SU-DHL-6 (cell line): ENCODE results near the gene INMT.

ENCODE experiments used
- H2AFZ ChIP-seq: fragments of 200-600 bp; sonication (generic); 2 replicates; pipeline ENCODE4 v1.6.1; 2014; ENCODE audit warnings: low read depth, mild to moderate bottlenecking, moderate library complexity, mixed read lengths, antibody characterized with exemption, low read length; ENCODE audit not compliant: severe bottlenecking
- H3F3A ChIP-seq: fragments of 200-600 bp; shearing (Covaris generic); 2 replicates; pipeline ENCODE4 v1.6.0; 2016; ENCODE audit warnings: antibody characterized with exemption, mild to moderate bottlenecking; ENCODE audit not compliant: insufficient read depth
- H3K27ac ChIP-seq: fragments of 200-600 bp; sonication (generic); 2 replicates; pipeline ENCODE4 v1.5.1; 2016; ENCODE audit warnings: low read depth, mild to moderate bottlenecking, low read length, moderate library complexity, mixed read lengths
- H3K27me3 ChIP-seq: fragments of 200-600 bp; sonication (generic), shearing (Covaris generic); 2 replicates; pipeline ENCODE4 v1.6.0; 2014; ENCODE audit warnings: mild to moderate bottlenecking, low read length
- H3K36me3 ChIP-seq: fragments of 200-600 bp; sonication (generic); 2 replicates; pipeline ENCODE4 v1.6.1; 2014; ENCODE audit warnings: mild to moderate bottlenecking, low read length, mixed read lengths
- H3K4me2 ChIP-seq: fragments of 300-600, 200-600 bp; shearing (Covaris generic), sonication (generic); 2 replicates; pipeline ENCODE4 v1.6.0; 2014; ENCODE audit warnings: low read length, low read depth, mild to moderate bottlenecking; ENCODE audit not compliant: poor library complexity, severe bottlenecking
- H3K4me3 ChIP-seq: fragments of 200-600 bp; sonication (generic); 2 replicates; pipeline ENCODE4 v1.5.1; 2014; ENCODE audit warnings: antibody characterized with exemption, low read length, mild to moderate bottlenecking, mixed read lengths; ENCODE audit not compliant: insufficient read depth, poor library complexity, severe bottlenecking
- H3K79me2 ChIP-seq: fragments of 200-600 bp; sonication (generic); 2 replicates; pipeline ENCODE4 v1.6.1; 2014; ENCODE audit warnings: mild to moderate bottlenecking, low read length, moderate library complexity; ENCODE audit not compliant: insufficient read depth
- H3K9ac ChIP-seq: fragments of 200-600 bp; sonication (generic); 2 replicates; pipeline ENCODE4 v1.7.0; 2014; ENCODE audit warnings: mild to moderate bottlenecking, low read length
- H3K9me2 ChIP-seq: fragments of 200-600 bp; sonication (generic); replicated peaks from 2 replicates; pipeline ENCODE4 v1.6.1; 2014; ENCODE audit warnings: low read length; ENCODE audit not compliant: insufficient read depth
- H3K9me3 ChIP-seq: fragments of 200-600 bp; sonication (generic); 2 replicates; pipeline ENCODE4 v1.6.1; 2014; ENCODE audit warnings: low read length, mixed read lengths; ENCODE audit not compliant: insufficient read depth
- H4K20me1 ChIP-seq: fragments of 200-600 bp; sonication (generic); 2 replicates; pipeline ENCODE4 v1.6.1; 2014; ENCODE audit warnings: low read depth, mild to moderate bottlenecking, antibody characterized with exemption, low read length, moderate library complexity, mixed read lengths
- EZH2phosphoT487 ChIP-seq: fragments of 200-600 bp; sonication (generic), shearing (Covaris generic); conservative IDR thresholded peaks from 2 replicates; pipeline ENCODE4 v1.6.1; 2018; ENCODE audit warnings: mild to moderate bottlenecking, antibody characterized with exemption, low read length, moderate library complexity, mixed read lengths
- TF ChIP-seq, protein P1 (sequence below): fragments of 200-600 bp; sonication (generic); IDR thresholded peaks from one replicate; pipeline ENCODE4 v1.5.1; 2017; ENCODE audit warnings: antibody characterized with exemption, mild to moderate bottlenecking, low read length, moderate library complexity; ENCODE audit not compliant: insufficient read depth, poor library complexity, severe bottlenecking

Gene INMT

DNA sequence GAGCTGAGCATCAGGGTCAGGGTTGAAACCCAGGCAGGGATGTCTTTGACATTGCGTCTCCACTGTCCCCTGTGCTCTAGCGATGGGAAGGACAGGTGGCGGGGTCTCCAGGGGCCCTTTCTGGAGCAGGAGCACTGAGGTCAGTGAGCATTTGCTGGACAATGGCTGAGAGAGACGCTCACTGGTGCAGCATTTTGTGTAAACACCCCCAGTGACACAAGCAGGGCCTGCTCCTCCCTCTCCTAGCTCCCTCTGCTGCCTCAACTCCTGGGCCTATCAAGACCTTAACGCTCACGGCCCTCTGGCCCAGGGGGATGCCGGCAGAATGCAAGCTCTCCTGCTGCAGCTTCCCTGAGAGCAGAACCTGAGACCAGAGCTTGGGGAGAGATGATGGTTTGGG, 17.4 kb upstream of the INMT start:
- no peak for TF ChIP-seq EZH2phosphoT487
- TF ChIP-seq, protein P1, sequence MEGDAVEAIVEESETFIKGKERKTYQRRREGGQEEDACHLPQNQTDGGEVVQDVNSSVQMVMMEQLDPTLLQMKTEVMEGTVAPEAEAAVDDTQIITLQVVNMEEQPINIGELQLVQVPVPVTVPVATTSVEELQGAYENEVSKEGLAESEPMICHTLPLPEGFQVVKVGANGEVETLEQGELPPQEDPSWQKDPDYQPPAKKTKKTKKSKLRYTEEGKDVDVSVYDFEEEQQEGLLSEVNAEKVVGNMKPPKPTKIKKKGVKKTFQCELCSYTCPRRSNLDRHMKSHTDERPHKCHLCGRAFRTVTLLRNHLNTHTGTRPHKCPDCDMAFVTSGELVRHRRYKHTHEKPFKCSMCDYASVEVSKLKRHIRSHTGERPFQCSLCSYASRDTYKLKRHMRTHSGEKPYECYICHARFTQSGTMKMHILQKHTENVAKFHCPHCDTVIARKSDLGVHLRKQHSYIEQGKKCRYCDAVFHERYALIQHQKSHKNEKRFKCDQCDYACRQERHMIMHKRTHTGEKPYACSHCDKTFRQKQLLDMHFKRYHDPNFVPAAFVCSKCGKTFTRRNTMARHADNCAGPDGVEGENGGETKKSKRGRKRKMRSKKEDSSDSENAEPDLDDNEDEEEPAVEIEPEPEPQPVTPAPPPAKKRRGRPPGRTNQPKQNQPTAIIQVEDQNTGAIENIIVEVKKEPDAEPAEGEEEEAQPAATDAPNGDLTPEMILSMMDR, result no peak
- Histone ChIP-seq H3F3A (no peaks in the 10 kb centered on the region), H3K4me2 (no peak overlapping the region), H3K27ac (no peak overlapping the region), H3K4me3 (no peak overlapping the region), H3K27me3 (no peaks in the 10 kb centered on the region), H3K9me2 (no peaks in the 10 kb centered on the region), H3K9me3 (no peaks in the 10 kb centered on the region), H3K36me3 (no peaks in the 10 kb centered on the region), H3K9ac (no peak overlapping the region), H2AFZ (no peak overlapping the region), H3K79me2 (no peaks in the 10 kb centered on the region), H4K20me1 (no peaks in the 10 kb centered on the region)

DNA sequence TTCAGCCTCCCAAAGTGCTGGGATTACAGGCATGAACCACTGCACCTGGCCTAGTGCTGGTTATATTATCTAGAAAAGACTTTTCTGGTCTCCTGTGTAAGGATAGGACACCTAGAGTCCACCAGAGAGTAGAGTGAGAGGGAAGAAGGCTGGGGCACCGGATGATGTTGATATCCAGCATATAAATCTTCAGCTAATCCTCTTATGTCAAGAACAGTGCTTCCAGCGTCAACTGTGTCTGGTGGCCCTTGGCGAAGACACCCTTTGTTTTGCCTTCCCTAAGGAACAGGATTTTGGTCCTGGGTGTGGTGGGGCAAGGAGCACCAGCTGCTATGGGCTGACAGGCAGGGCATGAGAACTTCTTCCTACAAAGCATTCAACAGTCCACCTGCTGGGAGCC, 16.3 kb upstream of the INMT start:
- no peaks in the 10 kb centered on the region for H3K9me2 ChIP-seq
- no peaks in the 10 kb centered on the region for H3K27me3 ChIP-seq
- TF ChIP-seq, protein P1, result no peak
- TF ChIP-seq EZH2phosphoT487, result no peak

DNA sequence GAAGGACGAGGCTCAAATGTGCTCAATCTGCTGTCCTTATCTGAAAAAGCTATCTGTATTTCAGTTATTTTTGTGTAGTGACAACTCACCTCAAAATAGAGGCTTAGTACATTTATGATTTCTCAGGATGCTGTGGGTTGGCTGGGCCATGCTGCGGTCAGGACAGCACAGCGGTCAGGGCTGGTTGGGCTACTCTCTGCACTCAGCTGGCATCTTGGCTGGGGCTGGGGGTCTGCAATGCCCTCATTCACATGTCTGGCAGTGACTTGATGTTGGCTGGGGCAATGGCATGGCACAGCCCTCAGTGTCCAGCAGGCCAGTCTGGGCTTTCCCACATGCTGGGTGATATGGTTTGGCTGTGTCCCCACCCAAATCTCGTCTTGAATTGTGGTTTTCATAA, 15.6 kb upstream of the INMT start:
- Histone ChIP-seq H3K36me3 (no peaks in the 10 kb centered on the region), H3K79me2 (no peaks in the 10 kb centered on the region), H3K4me2 (no peak overlapping the region), H3K4me3 (no peak overlapping the region), H3K27me3 (no peaks in the 10 kb centered on the region), H3K27ac (no peak overlapping the region), H3K9ac (no peak overlapping the region), H4K20me1 (no peaks in the 10 kb centered on the region), H3K9me3 (no peaks in the 10 kb centered on the region), H2AFZ (no peak overlapping the region), H3F3A (no peaks in the 10 kb centered on the region), H3K9me2 (no peaks in the 10 kb centered on the region)
- TF ChIP-seq, protein P1, result no peak
- TF ChIP-seq EZH2phosphoT487, result no peak

More for the DNA sequence above, 16.3 kb upstream of the INMT start:
- Histone ChIP-seq H3K9ac (no peak overlapping the region), H3K4me2 (no peak overlapping the region), H3K27ac (no peak overlapping the region), H3K79me2 (no peaks in the 10 kb centered on the region), H3F3A (no peaks in the 10 kb centered on the region), H3K9me3 (no peaks in the 10 kb centered on the region), H3K4me3 (no peak overlapping the region), H3K36me3 (no peaks in the 10 kb centered on the region), H4K20me1 (no peaks in the 10 kb centered on the region), H2AFZ (no peak overlapping the region)
